A673 (cell line): ENCODE measurements around the gene HSD17B8. TPM values are rescaled to one million over a fixed set of nuclear protein-coding genes. Genes with fewer than 3 reads are reported as not detected.

Source experiments
- Bru-seq: library from RNA; stranded (reverse); fragments of 400-500 nt; gene quantifications from one replicate; lab custom pipeline; 2021; lab: Mats Ljungman, UMichigan
- BruChase-seq, 2 experiments: library from RNA; stranded (reverse); fragments of 400-500 nt; gene quantifications; one replicate each; lab custom pipeline; 2021; lab: Mats Ljungman, UMichigan
- BruUV-seq: library from RNA; stranded (reverse); fragments of 400-500 nt; replicated peaks from 2 replicates; lab custom pipeline; 2021; lab: Mats Ljungman, UMichigan
- CTCF ChIA-PET: fragments of 300-600 bp; sonication (Branson Sonifier 250); formaldehyde crosslinking; loops from one replicate; lab custom pipeline; 2022; ENCODE audit warnings: antibody characterized with exemption; lab: Charles Lee
- POLR2A ChIA-PET: fragments of 300-600 bp; sonication (Branson Sonifier 250); formaldehyde crosslinking; loops from one replicate; lab custom pipeline; 2022; ENCODE audit warnings: antibody characterized with exemption; ENCODE audit not compliant: low non-redundant PET; lab: Charles Lee
- DNase-seq: peaks from one replicate; pipeline ENCODE4 v3.0.0-alpha.2; 2015; ENCODE audit warnings: low spot score
- H3K27ac ChIP-seq: fragments of 200-600 bp; sonication (generic); 2 replicates; pipeline ENCODE4 v1.5.1; 2016; ENCODE audit warnings: mixed run types, low read depth, mild to moderate bottlenecking, mixed read lengths, antibody characterized with exemption, low read length; ENCODE audit not compliant: poor library complexity, severe bottlenecking
- H3K27me3 ChIP-seq: fragments of 200-600 bp; sonication (generic); replicated peaks from 2 replicates; pipeline ENCODE4 v1.6.1; 2017; ENCODE audit warnings: mixed run types, low read depth, mild to moderate bottlenecking, mixed read lengths, antibody characterized with exemption, low read length; ENCODE audit not compliant: insufficient read depth, poor library complexity
- H3K36me3 ChIP-seq: fragments of 200-600 bp; sonication (generic); 2 replicates; pipeline ENCODE4 v1.6.1; 2016; ENCODE audit warnings: mixed run types, mild to moderate bottlenecking, mixed read lengths, antibody characterized with exemption, low read length; ENCODE audit not compliant: insufficient read depth, poor library complexity, severe bottlenecking
- H3K4me1 ChIP-seq: fragments of 200-600 bp; sonication (generic); 2 replicates; pipeline ENCODE4 v1.6.1; 2017; ENCODE audit warnings: mixed run types, mild to moderate bottlenecking, mixed read lengths, antibody characterized with exemption, low read length; ENCODE audit not compliant: insufficient read depth, poor library complexity, severe bottlenecking
- H3K4me3 ChIP-seq: fragments of 200-600 bp; sonication (generic); 2 replicates; pipeline ENCODE4 v1.5.1; 2016; ENCODE audit warnings: low read depth, mixed run types, mild to moderate bottlenecking, mixed read lengths, low read length; ENCODE audit not compliant: poor library complexity, severe bottlenecking
- H3K9me3 ChIP-seq: fragments of 200-600 bp; sonication (generic); 2 replicates; pipeline ENCODE4 v1.6.1; 2016; ENCODE audit warnings: mixed run types, low read depth, mild to moderate bottlenecking, mixed read lengths, antibody characterized with exemption, low read length; ENCODE audit not compliant: poor library complexity, severe bottlenecking
- EZH2 ChIP-seq: fragments of 200-600 bp; sonication (generic); IDR thresholded peaks from 2 replicates; pipeline ENCODE4 v1.6.1; 2017; ENCODE audit warnings: borderline replicate concordance, low read depth, mild to moderate bottlenecking, mixed read lengths, antibody characterized with exemption, low read length; ENCODE audit not compliant: poor library complexity, severe bottlenecking
- intact Hi-C: fragments of 100-400 bp; cut with micrococcal nuclease; formaldehyde crosslinking; loops from one replicate; pipeline ENCODE4 v1.10.0; 2022; ENCODE audit not compliant: unreplicated experiment
- long read RNA-seq: library from polyadenylated mRNA; stranded (forward); transcript quantifications from one replicate; pipeline ENCODE4 v2.0.0, GENCODE V29; 2022
- total RNA-seq: library from RNA; stranded (reverse); gene quantifications from 2 replicates; pipeline ENCODE4 v1.2.3, GENCODE V29; 2021
- TF ChIP-seq, protein P1 (sequence below): fragments of 300-800, 200-600 bp; sonication (generic); conservative IDR thresholded peaks from 2 replicates; pipeline ENCODE4 v1.5.1; 2017; ENCODE audit warnings: low read depth, mild to moderate bottlenecking, antibody characterized with exemption, low read length, moderate library complexity, mixed read lengths

HSD17B8 gene
- 5.9 and 11.0 TPM in 2 replicates for total RNA-seq
- Bru-seq, nascent RNA: percentile 54 among the genes with signal in this experiment
- percentile 46 among the genes with signal in this experiment for BruChase-seq, experiment 1, labeled RNA remaining after a 2-hour chase
- BruChase-seq, experiment 2, labeled RNA remaining after a 6-hour chase: percentile 33 among the genes with signal in this experiment
- long read RNA-seq, transcript HSD17B8-203 (9 exons, 990 nt): major isoform, 8 of 10 reads
- long read RNA-seq, partial matches to known transcripts: 0 of 10 reads
- long read RNA-seq, other reads (novel, unspliced or antisense): 2 of 10 reads

DNA sequence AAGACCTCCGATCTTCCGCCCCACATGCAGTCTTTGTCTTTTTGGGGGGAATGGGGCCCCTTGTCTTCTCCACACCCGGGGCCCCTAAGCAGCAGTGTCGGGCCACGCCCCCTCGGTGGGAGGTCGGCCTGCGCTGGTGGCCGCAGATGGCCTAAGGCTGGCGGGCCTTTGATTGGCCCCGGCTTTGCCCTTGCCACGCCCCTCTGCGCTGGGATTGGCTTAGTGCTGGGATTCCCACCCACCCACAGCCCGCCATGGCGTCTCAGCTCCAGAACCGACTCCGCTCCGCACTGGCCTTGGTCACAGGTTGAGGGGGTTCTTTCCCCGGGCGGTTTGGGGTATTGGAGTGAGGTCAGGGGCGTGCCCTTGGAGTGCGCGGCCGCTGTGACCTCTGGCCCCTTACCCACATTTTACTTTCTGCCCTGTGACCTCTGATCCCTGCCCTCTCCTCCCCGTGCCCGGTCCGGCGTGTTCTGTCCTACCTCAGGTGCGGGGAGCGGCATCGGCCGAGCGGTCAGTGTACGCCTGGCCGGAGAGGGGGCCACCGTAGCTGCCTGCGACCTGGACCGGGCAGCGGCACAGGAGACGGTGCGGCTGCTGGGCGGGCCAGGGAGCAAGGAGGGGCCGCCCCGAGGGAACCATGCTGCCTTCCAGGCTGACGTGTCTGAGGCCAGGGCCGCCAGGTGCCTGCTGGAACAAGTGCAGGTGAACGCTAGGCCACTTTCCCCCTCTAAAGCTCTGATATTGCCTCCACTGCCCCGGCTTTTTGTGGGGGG is at the start of gene HSD17B8:
Gene HSD17B8 (plus strand): TSS at position 241 of the 776 bp plus-strand sequence. CDS start 14 bp downstream, at position 255.
- CTCF ChIA-PET: no interaction called here
- H3K4me1 ChIP-seq: peaks cover 44% of the 10 kb centered on the region
- peak within 1 kb of the TSS; percentile 93 for H3K4me3 ChIP-seq
- H3K27ac ChIP-seq: peak within 1 kb of the TSS; percentile 95
- no peaks in the 10 kb centered on the region for H3K9me3 ChIP-seq
- H3K36me3 ChIP-seq: peaks cover 28% of the 10 kb centered on the region
- DNase-seq: peak; percentile 97
- TF ChIP-seq EZH2: no peak
- TF ChIP-seq, protein P1, sequence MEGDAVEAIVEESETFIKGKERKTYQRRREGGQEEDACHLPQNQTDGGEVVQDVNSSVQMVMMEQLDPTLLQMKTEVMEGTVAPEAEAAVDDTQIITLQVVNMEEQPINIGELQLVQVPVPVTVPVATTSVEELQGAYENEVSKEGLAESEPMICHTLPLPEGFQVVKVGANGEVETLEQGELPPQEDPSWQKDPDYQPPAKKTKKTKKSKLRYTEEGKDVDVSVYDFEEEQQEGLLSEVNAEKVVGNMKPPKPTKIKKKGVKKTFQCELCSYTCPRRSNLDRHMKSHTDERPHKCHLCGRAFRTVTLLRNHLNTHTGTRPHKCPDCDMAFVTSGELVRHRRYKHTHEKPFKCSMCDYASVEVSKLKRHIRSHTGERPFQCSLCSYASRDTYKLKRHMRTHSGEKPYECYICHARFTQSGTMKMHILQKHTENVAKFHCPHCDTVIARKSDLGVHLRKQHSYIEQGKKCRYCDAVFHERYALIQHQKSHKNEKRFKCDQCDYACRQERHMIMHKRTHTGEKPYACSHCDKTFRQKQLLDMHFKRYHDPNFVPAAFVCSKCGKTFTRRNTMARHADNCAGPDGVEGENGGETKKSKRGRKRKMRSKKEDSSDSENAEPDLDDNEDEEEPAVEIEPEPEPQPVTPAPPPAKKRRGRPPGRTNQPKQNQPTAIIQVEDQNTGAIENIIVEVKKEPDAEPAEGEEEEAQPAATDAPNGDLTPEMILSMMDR: no peak
- no peaks in the 10 kb centered on the region for H3K27me3 ChIP-seq
- POLR2A ChIA-PET: no interaction called here
- intact Hi-C loops: loop anchor here (5.0 to 10.0 kb wide), 2 partner anchors 93 to 190 kb away; partner anchors contain the start of genes KIFC1 and RGL2
- BruUV-seq: no TSS peak

DNA sequence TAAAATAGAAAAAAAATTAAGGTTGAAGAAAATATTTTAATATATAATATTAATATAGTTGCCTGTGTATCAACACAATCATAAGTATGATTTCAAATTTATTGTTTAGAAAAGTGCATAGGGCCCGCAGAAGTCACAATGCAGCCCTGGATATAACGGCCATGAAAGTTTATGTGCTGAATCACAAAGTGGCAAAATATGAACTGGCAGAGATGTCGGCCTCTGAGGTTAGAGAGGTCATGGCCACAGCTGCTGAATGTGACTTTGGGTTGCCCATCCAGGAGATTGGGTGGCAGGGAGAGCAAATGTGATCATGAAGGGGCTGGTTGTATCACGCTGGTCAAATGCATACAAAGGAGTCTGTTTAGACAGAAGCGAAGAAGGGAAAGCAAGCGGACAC is 47.9 kb upstream of the HSD17B8 start:
- no TSS peak for BruUV-seq
- intact Hi-C loops: no loop called here
- peaks cover 7% of the 10 kb centered on the region for H3K4me1 ChIP-seq
- TF ChIP-seq EZH2: no peak
- TF ChIP-seq, protein P1: no peak
- no peak overlapping the region for H3K4me3 ChIP-seq
- DNase-seq: no peak
- H3K27me3 ChIP-seq: no peaks in the 10 kb centered on the region
- no peak overlapping the region for H3K27ac ChIP-seq
- H3K36me3 ChIP-seq: no peaks in the 10 kb centered on the region
- H3K9me3 ChIP-seq: no peaks in the 10 kb centered on the region
- ChIA-PET POLR2A (no interaction called here), CTCF (no interaction called here)

DNA sequence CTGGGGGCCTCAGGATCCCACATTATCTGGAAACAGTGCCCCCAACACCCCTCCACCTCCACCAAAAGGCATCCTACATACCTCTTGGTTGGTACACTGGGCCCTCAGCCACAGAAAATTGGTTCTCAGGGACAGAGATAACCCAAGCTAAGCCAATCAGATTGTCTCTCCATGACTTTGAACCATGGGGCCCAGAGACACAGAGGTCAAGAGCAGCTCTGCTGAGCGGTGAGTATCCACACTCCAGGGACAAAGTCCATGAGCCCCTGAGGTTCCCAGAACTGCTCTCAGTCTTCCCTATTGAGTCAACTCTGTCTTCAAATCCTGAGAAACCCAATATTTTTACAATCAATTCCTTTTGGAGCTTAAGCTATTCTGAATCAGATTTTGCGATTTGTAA is 47.5 kb upstream of the HSD17B8 start:
- Histone ChIP-seq H3K9me3 (no peaks in the 10 kb centered on the region), H3K27ac (no peak overlapping the region), H3K4me3 (no peak overlapping the region), H3K4me1 (peaks cover 7% of the 10 kb centered on the region), H3K27me3 (no peaks in the 10 kb centered on the region), H3K36me3 (no peaks in the 10 kb centered on the region)
- ChIA-PET CTCF (no interaction called here), POLR2A (no interaction called here)
- no TSS peak for BruUV-seq
- no peak for TF ChIP-seq EZH2
- TF ChIP-seq, protein P1: no peak
- intact Hi-C loops: no loop called here
- DNase-seq: no peak
